Upper lobe of left lung (tissue), 4 donors: ENCODE measurements around the gene CEP72.

Source experiments
- CTCF ChIP-seq, 6 experiments: fragments of 450-650 bp in 4 of 6; fragments of 200-600 bp in 2 of 6; sonication (generic) in 2 of 6; IDR thresholded peaks; one replicate each; pipeline ENCODE4 v1.5.1; 2016 to 2019; ENCODE audit warnings: antibody characterized with exemption in 6 of 6
- POLR2A ChIP-seq, 4 donors: fragments of 450-650 bp; IDR thresholded peaks; one replicate each; pipeline ENCODE4 v1.5.1; 2016 to 2017; ENCODE audit warnings: antibody characterized with exemption in 4 of 4, mild to moderate bottlenecking in 2 of 4
- POLR2AphosphoS5 ChIP-seq, 2 donors: sonication (generic); formaldehyde crosslinking; IDR thresholded peaks; one replicate each; pipeline ENCODE4 v1.5.1; 2017; ENCODE audit warnings: antibody characterized with exemption in 2 of 2

DNA sequence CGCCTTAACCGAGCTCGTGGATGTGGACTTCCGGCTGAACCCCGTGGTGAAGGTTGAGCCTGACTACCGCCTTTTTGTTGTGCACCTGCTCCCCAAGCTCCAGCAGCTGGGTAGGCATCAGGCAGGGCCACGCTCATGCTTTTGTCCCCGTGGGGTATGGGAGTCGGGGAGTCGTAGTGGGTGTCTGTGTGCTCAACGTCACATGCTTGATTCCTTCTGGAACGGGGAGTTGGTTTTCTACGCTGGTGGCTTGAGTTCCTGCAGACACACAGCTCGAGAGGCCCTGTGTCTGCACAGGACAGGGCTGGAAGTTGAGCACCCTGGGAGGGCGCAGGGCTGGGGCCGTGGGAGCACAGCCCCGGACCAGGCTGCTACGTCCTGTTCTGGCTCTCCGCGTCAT, 8.0 kb downstream of the CEP72 start:
- TF ChIP-seq CTCF (IDR thresholded peaks at IDR 0.05) (no peak), POLR2A (IDR thresholded peaks at IDR 0.05) (no peak), POLR2AphosphoS5 (IDR thresholded peaks at IDR 0.05) (no peak)
